Fibroblast of pulmonary artery (primary cell): ENCODE measurements around the gene JARID2.

ENCODE experiments used
- DNase-seq: peaks from one replicate; pipeline ENCODE4 v3.0.0-alpha.2; 2010; ENCODE audit warnings: low read depth
- H3K4me3 ChIP-seq: replicated peaks from 2 replicates; pipeline ENCODE4 v1.5.1; 2011; ENCODE audit warnings: low read depth, mild to moderate bottlenecking, control low read depth, low read length, moderate library complexity
- CTCF ChIP-seq: IDR thresholded peaks from 2 replicates; pipeline ENCODE4 v1.5.1; 2011; ENCODE audit warnings: mild to moderate bottlenecking, control low read depth, low read length, inconsistent platforms; ENCODE audit errors: missing control alignments

The JARID2 gene

GRCh38 chr6:15246666-15247499 lies 1.0 kb downstream of the JARID2 start:
- DNase-seq = peak; percentile 36
- H3K4me3 ChIP-seq = peak overlapping the region; percentile 60

GRCh38 chr6:15247500-15248450 lies 1.9 kb downstream of the JARID2 start:
- H3K4me3 ChIP-seq = peak overlapping the region; percentile 78
- DNase-seq = peak; percentile 67
- no peak for TF ChIP-seq CTCF

More at GRCh38 chr6:15246666-15247499, 1.0 kb downstream of the JARID2 start:
- no peak for TF ChIP-seq CTCF

- TF ChIP-seq CTCF = peak; percentile 33
- DNase-seq = peak; percentile 98
- peak overlapping the region; percentile 78 for H3K4me3 ChIP-seq
Observed at GRCh38 chr6:15248451-15249370, 2.8 kb downstream of the JARID2 start.

GRCh38 chr6:15249371-15250019 lies 3.6 kb downstream of the JARID2 start:
- no peak for DNase-seq
- no peak for TF ChIP-seq CTCF

GRCh38 chr6:15250187-15251168 lies 4.6 kb downstream of the JARID2 start:
- DNase-seq = no peak
- no peak overlapping the region for H3K4me3 ChIP-seq
- TF ChIP-seq CTCF = no peak

More at GRCh38 chr6:15249371-15250019, 3.6 kb downstream of the JARID2 start:
- peak overlapping the region; percentile 78 for H3K4me3 ChIP-seq
